DMS53 (cell line): ENCODE measurements around the gene PCDHGA6.

ENCODE experiments used
- DNase-seq: peaks from one replicate; lab custom pipeline; 2025; lab: John Stamatoyannopoulos, UW

Gene PCDHGA6

DNA sequence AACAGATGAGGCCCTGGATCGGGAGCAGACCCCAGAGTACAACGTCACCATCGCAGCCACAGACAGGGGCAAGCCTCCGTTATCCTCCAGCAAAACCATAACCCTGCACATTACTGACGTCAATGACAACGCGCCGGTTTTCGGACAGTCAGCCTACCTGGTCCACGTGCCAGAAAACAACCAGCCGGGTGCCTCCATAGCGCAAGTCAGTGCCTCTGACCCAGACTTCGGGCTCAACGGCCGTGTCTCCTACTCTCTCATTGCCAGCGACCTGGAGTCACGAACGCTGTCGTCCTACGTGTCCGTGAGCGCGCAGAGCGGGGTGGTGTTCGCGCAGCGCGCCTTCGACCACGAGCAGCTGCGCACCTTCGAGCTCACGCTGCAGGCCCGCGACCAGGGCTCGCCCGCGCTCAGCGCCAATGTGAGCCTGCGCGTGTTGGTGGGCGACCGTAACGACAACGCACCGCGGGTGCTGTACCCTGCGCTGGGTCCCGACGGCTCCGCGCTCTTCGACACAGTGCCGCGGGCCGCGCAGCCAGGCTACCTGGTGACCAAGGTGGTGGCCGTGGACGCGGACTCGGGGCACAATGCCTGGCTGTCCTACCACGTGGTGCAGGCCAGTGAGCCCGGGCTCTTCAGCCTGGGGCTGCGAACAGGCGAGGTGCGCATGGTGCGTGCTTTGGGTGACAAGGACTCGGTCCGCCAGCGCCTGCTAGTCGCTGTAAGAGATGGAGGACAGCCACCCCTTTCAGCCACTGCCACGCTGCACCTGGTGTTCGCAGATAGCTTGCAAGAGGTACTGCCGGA lies 45.6 kb downstream of the PCDHGA6 start:
- DNase-seq = no peak

DNA sequence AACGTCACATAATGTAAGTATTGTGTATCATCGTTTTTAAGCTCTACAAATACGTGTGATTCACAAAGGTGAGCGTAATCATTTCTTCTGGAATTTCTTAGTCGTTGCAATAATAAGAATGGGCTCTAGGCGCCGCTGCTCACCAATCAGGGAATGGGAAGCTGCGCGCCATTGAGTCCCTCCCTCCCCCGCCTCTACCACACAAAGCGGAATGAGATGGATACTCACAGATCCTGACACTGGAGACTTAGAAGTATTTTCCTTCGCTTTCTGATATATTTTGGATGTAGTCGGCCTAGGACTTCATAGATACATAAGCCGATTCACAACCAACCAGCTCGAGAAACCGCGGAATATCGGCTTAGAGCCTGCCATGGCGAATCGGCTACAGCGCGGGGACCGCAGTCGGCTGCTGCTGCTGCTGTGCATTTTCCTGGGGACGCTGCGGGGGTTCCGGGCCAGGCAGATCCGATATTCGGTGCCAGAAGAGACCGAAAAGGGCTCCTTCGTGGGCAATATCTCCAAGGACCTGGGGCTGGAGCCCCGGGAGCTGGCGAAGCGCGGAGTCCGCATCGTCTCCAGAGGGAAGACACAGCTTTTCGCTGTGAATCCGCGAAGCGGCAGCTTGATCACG lies 47.3 kb downstream of the PCDHGA6 start, which contains the start of gene PCDHGA11:
Gene PCDHGA11, plus strand, starts transcription at position 197 of the 634 bp plus-strand sequence. Its CDS starts 177 bp downstream, at position 374.
- peak; percentile 79 for DNase-seq

DNA sequence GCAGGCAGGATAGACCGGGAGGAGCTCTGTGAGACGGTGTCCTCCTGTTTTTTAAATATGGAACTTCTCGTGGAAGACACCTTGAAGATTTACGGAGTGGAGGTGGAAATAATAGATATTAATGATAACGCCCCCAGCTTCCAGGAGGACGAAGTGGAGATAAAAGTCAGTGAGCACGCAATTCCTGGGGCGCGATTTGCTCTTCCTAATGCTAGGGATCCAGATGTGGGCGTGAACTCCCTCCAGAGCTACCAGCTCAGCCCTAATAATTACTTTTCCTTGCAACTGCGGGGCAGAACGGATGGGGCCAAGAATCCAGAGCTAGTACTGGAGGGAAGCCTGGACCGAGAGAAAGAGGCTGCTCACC lies 47.8 kb downstream of the PCDHGA6 start:
- DNase-seq = no peak

DNA sequence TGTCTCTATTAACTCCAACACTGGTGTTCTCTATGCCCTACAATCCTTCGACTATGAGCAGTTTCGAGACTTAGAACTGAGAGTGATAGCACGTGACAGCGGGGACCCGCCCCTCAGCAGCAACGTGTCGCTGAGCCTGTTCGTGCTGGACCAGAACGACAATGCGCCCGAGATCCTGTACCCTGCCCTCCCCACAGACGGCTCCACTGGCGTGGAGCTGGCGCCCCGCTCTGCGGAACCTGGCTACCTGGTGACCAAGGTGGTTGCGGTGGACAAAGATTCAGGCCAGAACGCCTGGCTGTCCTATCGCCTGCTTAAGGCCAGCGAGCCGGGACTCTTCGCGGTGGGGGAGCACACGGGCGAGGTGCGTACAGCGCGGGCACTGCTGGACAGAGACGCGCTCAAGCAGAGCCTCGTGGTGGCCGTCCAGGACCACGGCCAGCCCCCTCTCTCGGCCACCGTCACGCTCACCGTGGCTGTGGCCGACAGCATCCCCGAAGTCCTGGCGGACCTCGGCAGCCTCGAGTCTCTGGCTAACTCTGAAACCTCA lies 49.1 kb downstream of the PCDHGA6 start:
- DNase-seq = no peak

DNA sequence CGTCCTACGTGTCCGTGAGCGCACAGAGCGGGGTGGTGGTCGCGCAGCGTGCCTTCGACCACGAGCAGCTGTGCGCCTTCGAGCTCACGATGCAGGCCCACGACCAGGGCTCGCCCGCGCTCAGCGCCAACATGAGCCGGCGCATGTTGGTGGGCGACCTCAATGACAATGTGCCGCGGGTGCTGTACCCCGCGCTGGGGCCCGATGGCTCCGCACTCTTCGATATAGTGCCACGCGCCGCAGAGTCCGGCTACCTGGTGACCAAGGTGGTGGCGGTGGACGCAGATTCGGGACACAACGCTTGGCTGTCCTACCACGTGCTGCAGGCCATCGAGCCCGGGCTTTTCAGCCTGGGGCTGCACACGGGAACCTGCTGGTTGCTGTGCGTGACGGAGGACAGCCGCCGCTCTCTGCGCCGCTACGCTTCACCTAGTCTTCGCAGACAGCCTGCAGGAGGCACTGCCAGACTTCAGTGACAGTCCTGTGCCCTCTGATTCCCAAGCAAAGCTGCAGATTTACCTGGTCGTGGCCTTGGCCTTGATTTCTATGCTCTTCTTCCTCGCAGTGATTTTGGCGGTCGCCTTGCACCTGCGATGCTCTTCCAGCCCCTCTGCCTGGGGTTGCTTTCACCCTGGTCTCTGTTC lies 54.2 kb downstream of the PCDHGA6 start:
- no peak for DNase-seq
